GM19397 (cell line): ENCODE measurements around the gene GABPB1.

Source experiments
- ATAC-seq: cut with Tn5 transposase; IDR thresholded peaks from one replicate; pipeline ENCODE4 v1.9.1; 2021; ENCODE audit warnings: mild to moderate bottlenecking, moderate library complexity; ENCODE audit not compliant: unreplicated experiment

Gene GABPB1

GRCh38 chr15:50244959-50245624, 109.9 kb downstream of the GABPB1 start:
- no peak for ATAC-seq

- ATAC-seq, result no peak
Measured at GRCh38 chr15:50244153-50244552, 110.8 kb downstream of the GABPB1 start.

- ATAC-seq, result no peak
Measured at GRCh38 chr15:50241684-50242450, 113.1 kb downstream of the GABPB1 start.

GRCh38 chr15:50238255-50238654, 116.7 kb downstream of the GABPB1 start:
- no peak for ATAC-seq

- no peak for ATAC-seq
Measured at GRCh38 chr15:50236433-50236832, 118.6 kb downstream of the GABPB1 start.

- ATAC-seq, result no peak
Measured at GRCh38 chr15:50235794-50236193, 119.2 kb downstream of the GABPB1 start.

GRCh38 chr15:50234764-50235163, 120.2 kb downstream of the GABPB1 start:
- ATAC-seq, result no peak

- ATAC-seq, result no peak
Measured at GRCh38 chr15:50233192-50233736, 121.7 kb downstream of the GABPB1 start.

GRCh38 chr15:50232791-50233190, 122.2 kb downstream of the GABPB1 start:
- no peak for ATAC-seq

- no peak for ATAC-seq
Measured at GRCh38 chr15:50231761-50232160, 123.2 kb downstream of the GABPB1 start.

GRCh38 chr15:50229336-50229735, 125.7 kb downstream of the GABPB1 start:
- no peak for ATAC-seq

- no peak for ATAC-seq
Measured at GRCh38 chr15:50228866-50229265, 126.1 kb downstream of the GABPB1 start.

- ATAC-seq, result no peak
Measured at GRCh38 chr15:50227076-50227475, 127.9 kb downstream of the GABPB1 start.

- no peak for ATAC-seq
Measured at GRCh38 chr15:50225938-50226337, 129.1 kb downstream of the GABPB1 start.
